GM12864 (cell line): ENCODE results near the gene C5orf22.

ENCODE experiments used
- DNase-seq: peaks from one replicate; pipeline ENCODE4 v3.0.0-alpha.2; 2011; ENCODE audit warnings: low read depth
- H3K4me3 ChIP-seq: 2 replicates; pipeline ENCODE4 v1.5.1; 2011; ENCODE audit warnings: mild to moderate bottlenecking, low read depth, low read length, control low read depth
- CTCF ChIP-seq: IDR thresholded peaks from 2 replicates; pipeline ENCODE4 v1.5.1; 2011; ENCODE audit warnings: low read depth, mild to moderate bottlenecking, moderate library complexity, low read length, control low read depth, inconsistent platforms; ENCODE audit errors: missing control alignments

The C5orf22 gene

GRCh38 chr5:31531888-31532547, at the start of gene C5orf22, which contains the start of gene DROSHA:
TSS of gene C5orf22 (plus strand) at chr5:31532301. CDS start at chr5:31532393, 92 bp downstream.
TSS of gene DROSHA (minus strand) at chr5:31532093. CDS start at chr5:31529059, 3,034 bp downstream.
- peak within 1 kb of the TSS; percentile 93 for H3K4me3 ChIP-seq
- peak; percentile 21 for TF ChIP-seq CTCF
- peak; percentile 88 for DNase-seq

- no peak for DNase-seq
- TF ChIP-seq CTCF, result no peak
- H3K4me3 ChIP-seq, result no peak overlapping the region
Observed at GRCh38 chr5:31485376-31486207, 46.5 kb upstream of the C5orf22 start.

GRCh38 chr5:31486441-31486840, 45.7 kb upstream of the C5orf22 start:
- TF ChIP-seq CTCF, result no peak
- H3K4me3 ChIP-seq, result no peak overlapping the region
- DNase-seq, result no peak

- no peak for DNase-seq
- no peak overlapping the region for H3K4me3 ChIP-seq
- TF ChIP-seq CTCF, result no peak
Observed at GRCh38 chr5:31487506-31487905, 44.6 kb upstream of the C5orf22 start.

- H3K4me3 ChIP-seq, result no peak overlapping the region
- no peak for DNase-seq
- no peak for TF ChIP-seq CTCF
Observed at GRCh38 chr5:31492869-31493268, 39.2 kb upstream of the C5orf22 start.

GRCh38 chr5:31495336-31495735, 36.8 kb upstream of the C5orf22 start:
- TF ChIP-seq CTCF, result no peak
- no peak overlapping the region for H3K4me3 ChIP-seq
- DNase-seq, result no peak
